GM19397 (cell line): ENCODE measurements around the gene CSN2.

Experiments
- ATAC-seq: cut with Tn5 transposase; IDR thresholded peaks from one replicate; pipeline ENCODE4 v1.9.1; 2021; ENCODE audit warnings: mild to moderate bottlenecking, moderate library complexity; ENCODE audit not compliant: unreplicated experiment

The CSN2 gene

DNA sequence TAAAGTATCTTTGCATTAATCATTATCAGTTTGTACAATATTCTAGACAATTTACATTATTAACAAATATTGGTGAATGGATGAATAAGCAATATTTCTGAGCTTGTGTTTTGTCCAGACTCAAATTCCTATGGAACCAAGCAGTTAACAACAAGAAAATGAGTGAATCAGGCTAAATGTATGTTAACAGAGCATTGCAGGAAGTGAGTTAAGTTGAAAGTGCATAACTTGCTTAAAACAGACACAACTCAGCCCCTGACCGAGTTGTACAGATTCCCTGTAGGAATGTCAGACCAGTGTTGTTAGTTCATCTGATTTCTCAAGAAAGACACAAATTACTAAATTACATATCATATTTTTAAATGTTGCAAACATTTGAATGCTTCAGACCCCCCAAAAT, 58.4 kb downstream of the CSN2 start:
- ATAC-seq = no peak
